Left renal pelvis (tissue), 4 donors: ENCODE data around the gene NXN. TPM values are rescaled to one million over a fixed set of nuclear protein-coding genes. Genes with fewer than 3 reads are reported as not detected.
"Not testable (repeated sequence)": the region's sequence is repeated elsewhere in the genome, so short reads cannot be mapped to it uniquely, and the experiment has no call there.

Experiments
- DNase-seq, 4 donors: peaks; one replicate each; pipeline ENCODE4 v3.0.0-alpha.2; 2013; ENCODE audit warnings: low read depth in 4 of 4, low spot score in 3 of 4
- polyA plus RNA-seq, 4 donors: library from polyadenylated mRNA; unstranded; fragments of 120-200 nt; gene quantifications; one replicate each; pipeline ENCODE4 v1.2.1, GENCODE V29; 2013; ENCODE audit not compliant: insufficient read length in 4 of 4

NXN gene
- polyA plus RNA-seq, 4 donors, result 18.1 to 38.8 (median 35.3) TPM

- no peak for DNase-seq
These were observed 81.5 kb downstream of the NXN start for GRCh38 chr17:897970-898619.

- no peak for DNase-seq
These were observed 82.5 kb downstream of the NXN start for GRCh38 chr17:896953-897661.

GRCh38 chr17:896454-896853, 83.1 kb downstream of the NXN start:
- DNase-seq, result no peak

GRCh38 chr17:892958-893357, 86.6 kb downstream of the NXN start:
- DNase-seq, result no peak

- no peak for DNase-seq
These were observed 90.6 kb downstream of the NXN start for GRCh38 chr17:888998-889441.

GRCh38 chr17:887551-888209, 91.9 kb downstream of the NXN start:
- DNase-seq, result no peak

- DNase-seq, result no peak
These were observed 93.5 kb downstream of the NXN start for GRCh38 chr17:885971-886571.

- no peak for DNase-seq
These were observed 96.0 kb downstream of the NXN start for GRCh38 chr17:883586-883962.

GRCh38 chr17:882827-883585, 96.6 kb downstream of the NXN start:
- DNase-seq, result peak in 1 of 4 donors; percentile 65

GRCh38 chr17:881778-882177, 97.8 kb downstream of the NXN start:
- DNase-seq, result no peak

GRCh38 chr17:880443-881269, 98.9 kb downstream of the NXN start:
- no peak for DNase-seq

GRCh38 chr17:879546-880442, 99.8 kb downstream of the NXN start:
- peak in 1 of 4 donors; percentile 68 for DNase-seq

GRCh38 chr17:877630-878029, 101.9 kb downstream of the NXN start:
- DNase-seq, result no peak

GRCh38 chr17:876272-876671, 103.3 kb downstream of the NXN start:
- DNase-seq, result no peak

GRCh38 chr17:874590-874989, 105.0 kb downstream of the NXN start:
- DNase-seq, result not testable (repeated sequence)

- no peak for DNase-seq
These were observed 106.7 kb downstream of the NXN start for GRCh38 chr17:872855-873254.

GRCh38 chr17:871751-872519, 107.6 kb downstream of the NXN start:
- DNase-seq, result no peak
